T-helper 1 cell (primary cell): Measurements from ENCODE around the gene TRANK1.
A peak's percentile ranks its signal among the peaks of the same experiment; 100 is the strongest.
"Not testable (repeated sequence)": the region's sequence is repeated elsewhere in the genome, so short reads cannot be mapped to it uniquely, and the experiment has no call there.

Source experiments
- DNase-seq, 5 donors: peaks; one replicate each; pipeline ENCODE4 v3.0.0-alpha.2; 2012 to 2020

The TRANK1 gene

DNA sequence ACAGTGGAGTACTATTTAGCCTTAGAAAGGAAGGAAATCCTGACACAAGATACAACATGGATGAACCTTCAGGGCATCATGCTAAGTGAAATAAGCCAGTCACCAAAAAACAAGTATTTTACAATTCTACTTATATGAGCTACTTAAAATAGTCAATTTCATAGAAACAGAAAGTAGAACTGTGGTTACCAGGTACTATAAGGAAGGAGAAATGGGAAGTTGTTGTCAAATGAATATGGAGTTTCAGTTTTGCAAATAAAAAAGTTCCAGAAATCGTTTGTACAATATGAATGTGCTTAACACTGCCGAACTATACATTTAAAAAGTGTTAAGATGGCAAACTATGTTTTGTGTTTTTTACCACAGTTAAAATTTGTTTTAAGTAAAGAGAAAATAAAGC is 26.8 kb downstream of the TRANK1 start:
- DNase-seq, result peak in 1 of 5 donors; percentile 55

DNA sequence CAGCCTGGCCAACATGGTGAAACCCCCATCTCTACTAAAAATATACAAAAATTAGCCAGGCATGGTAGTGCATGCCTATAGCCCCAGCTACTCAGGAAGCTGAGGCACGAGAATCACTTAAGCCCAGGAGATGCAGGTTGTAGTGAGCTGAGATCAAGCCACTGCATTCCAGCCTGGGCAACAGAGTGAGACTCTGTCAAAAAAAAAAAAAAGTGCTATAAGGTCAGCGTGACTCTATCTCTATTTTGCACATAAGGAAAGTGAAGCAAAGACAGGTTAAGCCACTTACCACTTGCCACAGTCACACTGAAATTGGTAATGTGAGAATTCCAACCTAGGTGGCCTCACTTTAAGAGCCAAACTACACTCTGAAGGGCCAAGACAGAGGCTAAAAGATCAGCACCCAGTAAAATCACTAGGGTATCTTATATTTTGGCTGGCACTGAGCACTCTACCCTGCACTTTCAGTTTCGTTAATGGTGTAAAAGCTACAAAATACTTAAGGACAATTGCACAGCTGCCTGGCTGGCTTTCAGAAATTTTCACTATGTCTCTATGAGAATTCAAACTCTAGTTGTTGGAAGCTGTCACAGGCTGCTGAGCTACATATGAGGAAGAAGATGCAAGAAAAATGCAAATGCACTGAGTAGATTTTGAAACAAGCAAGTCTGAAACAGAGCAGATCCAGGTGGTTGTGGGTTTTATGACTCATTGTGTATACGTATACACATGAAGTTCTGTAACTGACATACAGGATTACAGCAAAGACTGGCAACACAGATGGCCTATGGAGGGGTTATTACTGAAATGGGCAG is 32.7 kb downstream of the TRANK1 start:
- DNase-seq, result peak in 4 of 5 donors; percentile 9 to 92 (median 16)

DNA sequence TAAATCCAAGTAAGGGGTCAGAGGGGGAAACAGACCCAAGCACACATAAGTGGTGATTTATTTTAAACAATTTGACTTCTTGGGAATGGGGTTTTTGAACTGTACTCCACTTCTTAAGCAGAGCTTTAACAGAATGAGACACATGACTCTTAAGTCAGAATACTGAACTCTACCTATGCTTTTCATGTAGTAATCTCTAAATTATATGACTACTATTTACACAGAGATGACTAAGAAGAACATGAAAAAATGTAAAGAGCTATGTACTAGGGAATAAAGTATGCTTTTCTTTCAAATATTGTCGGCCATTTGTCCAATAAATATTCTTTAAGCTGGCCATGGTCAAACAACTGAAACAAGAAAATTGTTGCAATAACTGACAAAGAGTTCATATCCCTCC is 35.2 kb downstream of the TRANK1 start:
- no peak for DNase-seq

DNA sequence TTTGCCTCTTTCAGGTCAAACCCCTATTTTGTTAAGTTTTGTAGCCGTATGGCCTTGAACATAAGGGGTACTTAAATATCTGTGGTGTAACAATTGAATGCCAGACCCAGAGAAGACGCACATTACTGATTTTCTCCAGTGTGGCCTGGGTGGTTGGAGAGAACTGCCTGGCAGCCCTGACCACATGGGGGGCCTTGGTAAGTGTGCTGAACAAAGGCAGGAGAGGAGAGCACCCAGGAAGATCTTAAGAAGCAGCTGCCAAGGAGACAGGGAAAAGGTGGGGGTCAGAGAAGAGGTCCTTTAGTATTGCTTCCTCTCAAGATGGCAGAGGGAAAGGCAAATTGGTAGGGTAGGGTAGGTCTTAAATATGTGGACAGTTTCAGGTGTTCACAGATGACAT is 35.7 kb downstream of the TRANK1 start:
- no peak for DNase-seq

GRCh38 chr3:36908647-36909180 is 36.1 kb downstream of the TRANK1 start:
- no peak for DNase-seq

DNA sequence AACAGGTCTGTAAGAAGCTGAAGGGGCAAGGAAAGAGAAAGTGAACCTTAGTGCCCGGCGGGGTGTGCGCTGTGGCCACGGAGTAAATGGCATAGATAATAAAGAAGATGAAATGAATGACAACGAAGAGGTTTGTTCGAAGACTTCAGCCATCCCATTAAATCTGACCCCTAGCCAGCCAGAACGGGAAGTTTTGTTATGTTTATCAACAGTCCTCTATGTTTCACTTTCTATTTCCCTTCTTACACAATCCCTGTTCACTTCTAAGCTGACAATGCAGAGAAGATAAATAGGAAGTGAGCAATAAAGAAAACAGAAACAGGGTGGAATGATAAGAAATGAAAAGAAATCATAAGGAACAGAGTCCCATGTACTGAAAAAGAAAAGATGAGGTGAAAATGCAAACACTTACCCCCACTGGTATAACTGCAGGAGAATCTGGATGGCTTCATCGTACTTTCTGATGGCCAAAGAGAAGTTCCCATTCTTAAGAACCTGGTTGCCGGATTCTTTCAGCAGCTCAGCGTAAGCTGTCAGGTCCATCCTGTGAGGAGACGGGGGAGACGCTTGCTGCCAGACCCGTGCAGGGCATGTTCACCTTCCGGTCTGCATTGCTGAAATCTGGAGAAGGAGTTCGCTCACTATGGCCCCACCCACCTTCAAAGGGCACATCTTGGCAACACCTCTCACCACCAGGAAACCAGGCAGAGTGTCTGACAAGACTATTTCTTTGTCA is 36.8 kb downstream of the TRANK1 start:
- DNase-seq, result peak; percentile 46 to 80 (median 65)

DNA sequence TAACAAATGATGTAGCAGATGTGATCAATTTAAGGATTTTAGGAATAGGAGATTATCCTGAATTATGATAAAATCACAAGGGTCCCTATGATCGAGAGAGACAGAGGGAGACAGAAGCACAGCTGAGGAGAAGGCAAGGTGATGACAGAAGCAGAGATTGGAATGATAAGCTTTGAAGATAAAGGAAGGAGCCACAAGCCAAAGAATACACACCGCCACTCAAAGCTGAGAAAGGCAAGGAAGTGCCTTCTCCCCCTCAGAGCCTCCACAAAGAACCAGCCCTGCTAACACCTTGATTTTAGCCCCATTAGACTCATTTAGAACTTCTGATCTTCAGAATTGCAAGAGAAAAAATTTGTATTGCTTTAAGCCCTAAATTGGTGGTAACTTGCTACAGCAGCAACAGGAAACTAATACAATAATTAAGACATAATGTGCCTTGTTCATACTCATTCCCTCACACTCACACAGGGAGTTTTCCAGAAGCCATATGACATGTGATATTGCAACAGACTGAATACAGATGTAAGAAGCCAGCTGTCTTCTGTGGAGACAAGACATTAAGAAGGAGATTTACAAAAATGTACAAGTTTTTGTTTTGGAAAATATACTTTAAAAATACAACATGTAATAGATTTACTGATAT is 38.2 kb downstream of the TRANK1 start:
- peak in 1 of 5 donors; percentile 30 for DNase-seq

DNA sequence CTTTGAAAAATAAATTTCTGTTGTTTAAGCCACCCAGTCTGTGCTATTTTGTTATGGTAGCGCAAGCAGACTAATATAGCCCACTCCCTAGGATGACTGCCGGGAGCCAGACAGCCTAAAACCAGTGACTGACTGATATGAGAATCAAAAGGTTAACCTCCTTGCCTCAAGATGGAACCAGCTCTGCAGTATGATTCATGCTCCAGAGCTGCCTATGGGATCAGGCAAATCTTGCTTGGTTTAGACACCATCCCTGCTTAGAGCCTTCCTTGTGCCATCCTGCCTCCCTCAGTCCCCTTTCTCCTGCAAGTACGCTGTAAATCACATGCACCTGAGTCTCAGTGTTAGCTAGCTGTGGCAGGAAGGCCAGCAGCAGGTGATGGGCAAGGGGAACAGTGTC is 39.3 kb downstream of the TRANK1 start:
- no peak for DNase-seq

GRCh38 chr3:36904641-36905040 is 40.2 kb downstream of the TRANK1 start:
- DNase-seq, result no peak

DNA sequence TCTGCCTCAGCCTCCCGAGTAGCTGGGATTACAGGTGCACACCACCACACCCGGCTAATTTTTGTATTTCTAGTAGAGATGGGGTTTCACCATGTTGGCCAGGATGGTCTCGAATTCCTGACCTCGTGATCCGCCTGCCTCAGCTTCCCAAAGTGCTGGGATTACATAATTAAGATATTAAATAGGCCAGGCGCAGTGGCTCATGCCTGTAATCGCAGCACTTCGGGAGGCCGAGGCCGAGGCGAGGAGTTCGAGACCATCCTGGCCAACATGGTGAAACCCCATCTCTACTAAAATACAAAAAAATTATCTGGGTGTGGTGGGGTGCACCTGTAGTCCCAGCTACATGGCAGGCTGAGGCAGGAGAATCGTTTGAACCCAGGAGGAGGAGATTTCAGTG is 40.8 kb downstream of the TRANK1 start:
- DNase-seq, result not testable (repeated sequence)

DNA sequence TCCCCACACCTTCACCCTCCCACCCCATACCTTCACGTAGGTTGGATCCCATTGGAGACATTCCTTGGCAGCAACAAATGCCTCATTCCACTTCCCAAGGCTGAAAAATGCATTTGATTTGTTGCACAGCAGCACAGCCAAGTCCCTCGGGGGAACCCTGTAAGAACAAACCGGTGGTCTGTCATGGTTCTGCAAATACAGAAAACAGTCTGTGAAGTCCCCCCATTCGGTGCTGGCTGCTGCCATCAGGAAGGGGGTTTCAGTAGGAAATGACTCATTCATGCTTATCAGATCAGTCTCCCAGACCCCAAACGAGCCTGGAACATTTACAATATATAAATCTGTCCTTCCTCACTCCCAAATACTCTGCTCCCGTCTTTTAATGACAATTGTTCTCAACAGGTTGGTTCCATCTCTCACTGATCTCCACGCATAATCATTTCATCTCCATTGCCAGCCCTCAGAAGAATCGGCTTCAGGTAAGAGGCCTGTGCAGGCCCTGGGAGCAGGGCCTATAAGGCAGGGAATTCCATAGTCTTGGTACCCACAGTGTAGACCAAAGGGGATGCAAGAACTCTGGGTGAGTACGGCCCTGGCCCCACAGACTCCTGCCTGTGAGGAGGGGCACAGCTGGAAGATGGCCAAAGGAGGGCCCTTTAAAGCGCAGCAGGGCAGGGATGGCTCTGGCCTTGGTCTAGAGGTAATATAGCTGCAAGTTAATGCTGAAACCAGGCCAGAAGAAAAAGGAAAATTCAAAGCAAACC is 41.6 kb downstream of the TRANK1 start:
- no peak for DNase-seq

DNA sequence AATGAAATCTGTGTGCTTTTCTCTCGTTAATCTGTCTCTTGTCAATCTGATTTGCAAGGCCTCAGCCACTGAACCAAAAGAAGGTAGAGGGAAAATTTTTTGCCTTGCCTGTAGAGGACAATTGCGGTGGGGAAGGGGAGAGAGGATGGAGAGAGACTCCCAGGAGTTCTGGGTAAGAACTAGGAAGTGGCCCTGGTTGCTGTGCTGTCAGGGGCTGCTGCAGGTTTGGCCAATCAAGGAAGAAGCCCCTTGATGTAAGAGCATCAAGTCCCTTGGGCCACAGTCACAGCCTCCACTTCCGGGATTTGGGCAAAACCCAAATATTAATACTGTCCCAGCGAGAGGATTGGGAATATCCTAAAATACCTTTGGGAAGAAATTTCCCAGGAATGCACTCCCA is 43.3 kb downstream of the TRANK1 start:
- no peak for DNase-seq

- no peak for DNase-seq
Measured at GRCh38 chr3:36900474-36901443, 44.1 kb downstream of the TRANK1 start.

- DNase-seq, result no peak
Measured at GRCh38 chr3:36895496-36896409, 49.1 kb downstream of the TRANK1 start.

GRCh38 chr3:36894914-36895313 is 49.9 kb downstream of the TRANK1 start:
- DNase-seq, result no peak

- DNase-seq, result no peak
Measured at GRCh38 chr3:36893826-36894225, 51.0 kb downstream of the TRANK1 start.

- DNase-seq, result peak in 3 of 5 donors; percentile 32 to 38 (median 34)
Measured at GRCh38 chr3:36893137-36893557, 51.7 kb downstream of the TRANK1 start.

- no peak for DNase-seq
Measured at GRCh38 chr3:36892457-36893136, 52.3 kb downstream of the TRANK1 start.

GRCh38 chr3:36891701-36892160 is 53.1 kb downstream of the TRANK1 start:
- no peak for DNase-seq
